Natural killer cell (primary cell): ENCODE data around the gene ANGPT4. TPM values are rescaled to one million over a fixed set of nuclear protein-coding genes. Genes with fewer than 3 reads are reported as not detected.

Source experiments
- ATAC-seq, 3 donors: fragments of 150-1000 bp in 2 of 3; fragments of 200-7000 bp in 1 of 3; cut with Tn5 transposase; 1 replicate in 1 of 3; 2 replicates in 2 of 3; pipeline ENCODE4 v1.10.0; 2021; ENCODE audit warnings: mild to moderate bottlenecking in 2 of 3, moderate library complexity in 2 of 3
- DNase-seq, 2 donors: peaks; one replicate each; pipeline versions ENCODE4 v3.0.0 to v3.0.0-alpha.2; 2013 to 2021; ENCODE audit warnings: mixed read lengths in 1 of 2
- H3K27ac ChIP-seq: one replicate; pipeline ENCODE4 v1.5.1; 2013; ENCODE audit warnings: mild to moderate bottlenecking, low read length
- H3K27me3 ChIP-seq: one replicate; pipeline ENCODE4 v1.6.1; 2013; ENCODE audit warnings: low read length; ENCODE audit not compliant: control insufficient read depth, insufficient read depth
- H3K36me3 ChIP-seq: one replicate; pipeline ENCODE4 v1.6.1; 2013; ENCODE audit warnings: low read length; ENCODE audit not compliant: control insufficient read depth, insufficient read depth
- H3K4me1 ChIP-seq: one replicate; pipeline ENCODE4 v1.6.1; 2013; ENCODE audit warnings: low read length; ENCODE audit not compliant: control insufficient read depth, insufficient read depth
- H3K4me3 ChIP-seq: one replicate; pipeline ENCODE4 v1.5.1; 2013; ENCODE audit warnings: low read length
- H3K9me3 ChIP-seq: one replicate; pipeline ENCODE4 v1.6.1; 2013; ENCODE audit warnings: low read length; ENCODE audit not compliant: control insufficient read depth, insufficient read depth
- H3K27ac Mint-ChIP-seq, 2 donors: one replicate each; pipeline ENCODE4 v1.8.0; 2022; ENCODE audit warnings: mild to moderate bottlenecking in 2 of 2, mixed read lengths in 2 of 2, moderate library complexity in 1 of 2
- H3K27me3 Mint-ChIP-seq, 2 donors: one replicate each; pipeline ENCODE4 v1.8.0; 2022; ENCODE audit warnings: low read depth in 2 of 2, mixed read lengths in 2 of 2
- H3K36me3 Mint-ChIP-seq: one replicate; pipeline ENCODE4 v1.8.0; 2022; ENCODE audit warnings: mixed read lengths
- H3K4me1 Mint-ChIP-seq, 2 donors: one replicate each; pipeline ENCODE4 v1.8.0; 2022; ENCODE audit warnings: mixed read lengths in 2 of 2
- H3K4me3 Mint-ChIP-seq: one replicate; pipeline ENCODE4 v1.8.0; 2022; ENCODE audit warnings: mild to moderate bottlenecking, moderate library complexity, mixed read lengths
- H3K9me3 Mint-ChIP-seq, 2 donors: one replicate each; pipeline ENCODE4 v1.8.0; 2022; ENCODE audit warnings: mixed read lengths in 2 of 2
- CTCF ChIP-seq: fragments of 200-600 bp; IDR thresholded peaks from one replicate; pipeline ENCODE4 v1.8.0; 2022; ENCODE audit warnings: antibody characterized with exemption
- WGBS: methylation state at CpG from one replicate; pipeline ENCODE4 v1.1.7; 2013; ENCODE audit warnings: missing lambda C conversion rate; ENCODE audit not compliant: insufficient coverage; 5-methylcytosine and 5-hydroxymethylcytosine counted together
- intact Hi-C: fragments of 100-400 bp; cut with micrococcal nuclease; formaldehyde crosslinking; loops from one replicate; pipeline ENCODE4 v1.14.2; 2022
- total RNA-seq, 4 donors: library from RNA; stranded (reverse); fragments of 120-200 nt in 1 of 4; gene quantifications; one replicate each; pipeline versions ENCODE4 v1.2.3 to v1.2.4, GENCODE V29; 2013 to 2022

ANGPT4 gene
- total RNA-seq, 3 donors from 2014 or later (not counting 1 experiment from before 2014, with no cell fraction given) = not detected

- H3K4me3 Mint-ChIP-seq = no peak overlapping the region
- no peaks in the 10 kb centered on the region for H3K36me3 Mint-ChIP-seq
- Histone ChIP-seq H3K4me1 (no peaks in the 10 kb centered on the region), H3K27me3 (no peaks in the 10 kb centered on the region), H3K4me3 (no peak overlapping the region), H3K27ac (no peak overlapping the region), H3K9me3 (no peaks in the 10 kb centered on the region), H3K36me3 (no peaks in the 10 kb centered on the region)
- H3K4me1 Mint-ChIP-seq = no peaks in the 10 kb centered on the region
- H3K27ac Mint-ChIP-seq = no peak overlapping the region
- intact Hi-C loops = no loop called here
- DNase-seq (no peak), ATAC-seq (no peak)
- 76% methylated on average over 5 of the region's 5 CpGs for WGBS
- H3K27me3 Mint-ChIP-seq = peaks cover 0 to 5% of the 10 kb centered on the region in 2 donors
- no peak for TF ChIP-seq CTCF
- no peaks in the 10 kb centered on the region for H3K9me3 Mint-ChIP-seq
Measured at GRCh38 chr20:940926-941325, 24.8 kb upstream of the ANGPT4 start.

GRCh38 chr20:939606-940005, 23.5 kb upstream of the ANGPT4 start:
- no peaks in the 10 kb centered on the region for H3K36me3 ChIP-seq
- whole genome bisulfite sequencing = 91% methylated on average over 5 of the region's 5 CpGs
- peaks cover 0 to 5% of the 10 kb centered on the region in 2 donors for H3K27me3 Mint-ChIP-seq
- DNase-seq (no peak), ATAC-seq (no peak)
- no peaks in the 10 kb centered on the region for H3K9me3 Mint-ChIP-seq
- intact Hi-C loops = no loop called here
- no peaks in the 10 kb centered on the region for H3K4me1 Mint-ChIP-seq
- no peak overlapping the region for H3K27ac ChIP-seq
- no peak for TF ChIP-seq CTCF
- H3K9me3 ChIP-seq = no peaks in the 10 kb centered on the region
- H3K27me3 ChIP-seq = no peaks in the 10 kb centered on the region
- H3K27ac Mint-ChIP-seq = no peak overlapping the region
- no peaks in the 10 kb centered on the region for H3K4me1 ChIP-seq
- no peak overlapping the region for H3K4me3 ChIP-seq
- no peak overlapping the region for H3K4me3 Mint-ChIP-seq
- H3K36me3 Mint-ChIP-seq = no peaks in the 10 kb centered on the region

GRCh38 chr20:934186-934840, 18.2 kb upstream of the ANGPT4 start:
- peaks cover 0 to 3% of the 10 kb centered on the region in 2 donors for H3K9me3 Mint-ChIP-seq
- no peaks in the 10 kb centered on the region for H3K9me3 ChIP-seq
- no peak overlapping the region for H3K27ac ChIP-seq
- H3K27ac Mint-ChIP-seq = no peak overlapping the region
- H3K27me3 Mint-ChIP-seq = peaks cover 0 to 3% of the 10 kb centered on the region in 2 donors
- H3K4me1 ChIP-seq = no peaks in the 10 kb centered on the region
- no peaks in the 10 kb centered on the region for H3K36me3 Mint-ChIP-seq
- ATAC-seq (no peak), DNase-seq (no peak)
- TF ChIP-seq CTCF = no peak
- no peaks in the 10 kb centered on the region for H3K27me3 ChIP-seq
- H3K36me3 ChIP-seq = no peaks in the 10 kb centered on the region
- 85% methylated on average over 8 of the region's 9 CpGs for WGBS
- H3K4me3 ChIP-seq = no peak overlapping the region
- no peaks in the 10 kb centered on the region for H3K4me1 Mint-ChIP-seq
- no peak overlapping the region for H3K4me3 Mint-ChIP-seq
- intact Hi-C loops = no loop called here

- no peak overlapping the region for H3K27ac ChIP-seq
- DNase-seq = no peak
- H3K4me3 ChIP-seq = no peak overlapping the region
- no peaks in the 10 kb centered on the region for H3K36me3 ChIP-seq
- no peak for TF ChIP-seq CTCF
- no peaks in the 10 kb centered on the region for H3K9me3 ChIP-seq
- H3K27me3 ChIP-seq = no peaks in the 10 kb centered on the region
- 79% methylated on average over 1 of the region's 2 CpGs for WGBS
- no peak for ATAC-seq
- Mint-ChIP-seq H3K27ac (no peak overlapping the region), H3K4me3 (no peak overlapping the region), H3K4me1 (no peaks in the 10 kb centered on the region), H3K27me3 (peaks cover 4 to 14% of the 10 kb centered on the region in 2 donors), H3K36me3 (no peaks in the 10 kb centered on the region), H3K9me3 (peaks cover 0 to 3% of the 10 kb centered on the region in 2 donors)
- H3K4me1 ChIP-seq = no peaks in the 10 kb centered on the region
- intact Hi-C loops = no loop called here
Measured at GRCh38 chr20:933029-933428, 16.9 kb upstream of the ANGPT4 start.
